IMR-90 (cell line): ENCODE data around the gene AFAP1L1. TPM values are rescaled to one million over a fixed set of nuclear protein-coding genes. Genes with fewer than 3 reads are reported as not detected.

ENCODE experiments used
- ATAC-seq: fragments of 200-7000 bp; cut with Tn5 transposase; 2 replicates; pipeline ENCODE4 v1.9.1; 2020; ENCODE audit warnings: low read depth, mild to moderate bottlenecking, moderate library complexity
- BruUV-seq: library from RNA; stranded (reverse); fragments of 400-500 nt; replicated peaks from 2 replicates; lab custom pipeline; 2021; lab: Mats Ljungman, UMichigan
- CTCF ChIA-PET: fragments of 300-600 bp; formaldehyde crosslinking; extraction: SDS; loops from one replicate; lab custom pipeline; 2021; ENCODE audit warnings: antibody characterized with exemption; lab: Yijun Ruan, JAX
- POLR2A ChIA-PET: fragments of 300-600 bp; sonication (Branson Sonifier 250); formaldehyde crosslinking; loops from one replicate; lab custom pipeline; 2022; ENCODE audit warnings: antibody characterized with exemption; ENCODE audit not compliant: unreplicated experiment; lab: Charles Lee
- DNase-seq: peaks from one replicate; pipeline ENCODE4 v3.0.0; 2013
- H2AFZ ChIP-seq: replicated peaks from 2 replicates; pipeline ENCODE3; 2013; ENCODE audit warnings: low read length, mild to moderate bottlenecking; ENCODE audit not compliant: poor library complexity
- H2AK5ac ChIP-seq: 2 replicates; pipeline ENCODE4 v1.6.1; 2013; ENCODE audit warnings: low read depth, low read length, inconsistent platforms
- H2AK9ac ChIP-seq: replicated peaks from 2 replicates; pipeline ENCODE3; 2013; ENCODE audit warnings: mild to moderate bottlenecking, low read depth, low read length, moderate library complexity; ENCODE audit not compliant: poor library complexity
- H2BK120ac ChIP-seq: 2 replicates; pipeline ENCODE4 v1.6.1; 2013; ENCODE audit warnings: low read depth, low read length, inconsistent platforms
- H2BK15ac ChIP-seq: 3 replicates; pipeline ENCODE4 v1.6.1; 2013; ENCODE audit warnings: low read depth, low read length, inconsistent platforms
- H2BK20ac ChIP-seq: 2 replicates; pipeline ENCODE4 v1.6.1; 2013; ENCODE audit warnings: low read depth, mild to moderate bottlenecking, inconsistent platforms, low read length, moderate library complexity
- H2BK5ac ChIP-seq: 2 replicates; pipeline ENCODE4 v1.6.1; 2013; ENCODE audit warnings: mild to moderate bottlenecking, low read depth, low read length, inconsistent platforms; ENCODE audit not compliant: poor library complexity, severe bottlenecking
- H3K14ac ChIP-seq: replicated peaks from 2 replicates; pipeline ENCODE4 v1.6.1; 2013; ENCODE audit warnings: low read depth, low read length, inconsistent platforms
- H3K18ac ChIP-seq: 2 replicates; pipeline ENCODE4 v1.6.1; 2013; ENCODE audit warnings: low read depth, low read length, control low read depth
- H3K23ac ChIP-seq: 2 replicates; pipeline ENCODE4 v1.6.1; 2013; ENCODE audit warnings: low read depth, low read length, inconsistent platforms
- H3K27ac ChIP-seq: 2 replicates; pipeline ENCODE4 v1.5.1; 2013; ENCODE audit warnings: mild to moderate bottlenecking, control low read depth, low read length; ENCODE audit not compliant: insufficient read depth
- H3K27me3 ChIP-seq: 2 replicates; pipeline ENCODE4 v1.6.1; 2013; ENCODE audit warnings: low read length; ENCODE audit not compliant: control insufficient read depth, insufficient read depth
- H3K36me3 ChIP-seq: 2 replicates; pipeline ENCODE4 v1.6.1; 2013; ENCODE audit warnings: low read length, mixed read lengths; ENCODE audit not compliant: control insufficient read depth, insufficient read depth
- H3K4ac ChIP-seq: 2 replicates; pipeline ENCODE4 v1.6.1; 2013; ENCODE audit warnings: low read depth, low read length, inconsistent platforms
- H3K4me1 ChIP-seq: 2 replicates; pipeline ENCODE4 v1.6.1; 2013; ENCODE audit warnings: low read length, mixed read lengths; ENCODE audit not compliant: control insufficient read depth, insufficient read depth
- H3K4me2 ChIP-seq: 2 replicates; pipeline ENCODE4 v1.6.1; 2013; ENCODE audit warnings: low read depth, mild to moderate bottlenecking, control low read depth, low read length, moderate library complexity
- H3K4me3 ChIP-seq: 2 replicates; pipeline ENCODE4 v1.5.1; 2013; ENCODE audit warnings: low read depth, mild to moderate bottlenecking, control low read depth, low read length, moderate library complexity; ENCODE audit not compliant: insufficient read depth
- H3K56ac ChIP-seq: 2 replicates; pipeline ENCODE4 v1.6.1; 2013; ENCODE audit warnings: low read length, inconsistent platforms; ENCODE audit not compliant: insufficient read depth; ENCODE audit errors: extremely low read depth
- H3K79me1 ChIP-seq, 2 experiments: 2 replicates each; pipeline ENCODE4 v1.6.1; 2013; ENCODE audit warnings: low read length in 2 of 2, inconsistent platforms in 1 of 2, low read depth in 1 of 2
- H3K9ac ChIP-seq: 2 replicates; pipeline ENCODE4 v1.6.1; 2013; ENCODE audit warnings: low read depth, low read length, control low read depth
- H3K9me1 ChIP-seq: 2 replicates; pipeline ENCODE4 v1.6.1; 2013; ENCODE audit warnings: low read length, inconsistent platforms; ENCODE audit not compliant: insufficient read depth
- H3K9me3 ChIP-seq: 2 replicates; pipeline ENCODE4 v1.6.1; 2013; ENCODE audit warnings: low read length; ENCODE audit not compliant: control insufficient read depth, insufficient read depth
- H4K20me1 ChIP-seq: 2 replicates; pipeline ENCODE4 v1.6.1; 2013; ENCODE audit warnings: low read length, inconsistent platforms; ENCODE audit not compliant: insufficient read depth
- H4K5ac ChIP-seq: 2 replicates; pipeline ENCODE4 v1.6.1; 2013; ENCODE audit warnings: mild to moderate bottlenecking, low read depth, low read length, control low read depth
- H4K8ac ChIP-seq, 2 experiments: 2 replicates each; pipeline ENCODE4 v1.6.1; 2013; ENCODE audit warnings: low read depth in 2 of 2, low read length in 2 of 2, control low read depth in 1 of 2, inconsistent platforms in 1 of 2
- H4K91ac ChIP-seq: 2 replicates; pipeline ENCODE4 v1.6.1; 2013; ENCODE audit warnings: low read depth, low read length, inconsistent platforms; ENCODE audit not compliant: insufficient read depth
- BHLHE40 ChIP-seq: fragments of 150-350 bp; IDR thresholded peaks from 2 replicates; pipeline ENCODE4 v1.6.1; 2016; ENCODE audit warnings: mild to moderate bottlenecking, low read depth, low read length
- CEBPB ChIP-seq: IDR thresholded peaks from 2 replicates; pipeline ENCODE4 v1.6.1; 2012; ENCODE audit warnings: low read depth, low read length, improper control_type of control experiment
- CHD1 ChIP-seq: IDR thresholded peaks from 2 replicates; pipeline ENCODE4 v1.6.1; 2012; ENCODE audit warnings: low read depth, low read length, improper control_type of control experiment
- FOS ChIP-seq: fragments of 150-350 bp; IDR thresholded peaks from 2 replicates; pipeline ENCODE4 v1.6.1; 2016; ENCODE audit warnings: low read depth, low read length
- MAFK ChIP-seq: IDR thresholded peaks from 2 replicates; pipeline ENCODE4 v1.6.1; 2012; ENCODE audit warnings: low read depth, low read length, improper control_type of control experiment
- MXI1 ChIP-seq: IDR thresholded peaks from 2 replicates; pipeline ENCODE4 v1.6.1; 2012; ENCODE audit warnings: low read depth, mild to moderate bottlenecking, low read length, moderate library complexity, borderline replicate concordance
- NFE2L2 ChIP-seq: fragments of 150-350 bp; IDR thresholded peaks from 2 replicates; pipeline ENCODE4 v1.6.1; 2016; ENCODE audit warnings: low read depth, mild to moderate bottlenecking, low read length
- POLR2A ChIP-seq: IDR thresholded peaks from 2 replicates; pipeline ENCODE4 v1.6.1; 2012; ENCODE audit warnings: mild to moderate bottlenecking, low read depth, low read length
- RCOR1 ChIP-seq: IDR thresholded peaks from 2 replicates; pipeline ENCODE4 v1.6.1; 2012; ENCODE audit warnings: mild to moderate bottlenecking, low read length, improper control_type of control experiment; ENCODE audit not compliant: insufficient replicate concordance
- RFX5 ChIP-seq: IDR thresholded peaks from 2 replicates; pipeline ENCODE4 v1.8.0; 2012; ENCODE audit warnings: low read depth, mild to moderate bottlenecking, low read length, moderate library complexity
- WGBS, 2 experiments: methylation state at CpG; one replicate each; pipeline versions ENCODE4 v1.1.5 to v1.1.7; 2013; ENCODE audit warnings: missing lambda C conversion rate in 2 of 2; ENCODE audit not compliant: insufficient read length in 1 of 2; ENCODE audit errors: extremely low coverage in 2 of 2; 5-methylcytosine and 5-hydroxymethylcytosine counted together
- dilution Hi-C: fragments of 300-500 bp; cut with HindIII; formaldehyde crosslinking; loops from one replicate; pipeline ENCODE4 v1.14.3; 2018; ENCODE audit warnings: low sequenced_read_pairs; ENCODE audit not compliant: unreplicated experiment
- in situ Hi-C: fragments of 300-500 bp; cut with MboI; formaldehyde crosslinking; loops from 3 replicates; pipeline ENCODE4 v1.14.3; 2019; ENCODE audit warnings: low sequenced_read_pairs, inconsistent platforms, mixed read lengths
- intact Hi-C: fragments of 100-400 bp; cut with micrococcal nuclease; formaldehyde crosslinking; loops from 2 replicates; pipeline ENCODE4 v1.10.0; 2022
- polyA plus RNA-seq, 3 experiments: library from polyadenylated mRNA; depleted of rRNA; stranded (reverse); fragments of >200 nt; gene quantifications; 2 replicates each; pipeline ENCODE4 v1.2.3, GENCODE V29; 2012; ENCODE audit warnings: low replicate concordance in 1 of 3
- total RNA-seq: library from RNA; depleted of rRNA; stranded (reverse); fragments of >200 nt; gene quantifications from 2 replicates; pipeline ENCODE4 v1.2.3, GENCODE V29; 2012
- TF ChIP-seq, protein P1 (sequence below): conservative IDR thresholded peaks from 2 replicates; pipeline ENCODE4 v1.5.1; 2012; ENCODE audit warnings: mild to moderate bottlenecking, low read depth, low read length, improper control_type of control experiment
- TF ChIP-seq, protein P2 (sequence below): fragments of 150-350 bp; IDR thresholded peaks from 2 replicates; pipeline ENCODE4 v1.6.1; 2016; ENCODE audit warnings: low read depth, mild to moderate bottlenecking, low read length, moderate library complexity, borderline replicate concordance
- TF ChIP-seq, protein P3 (sequence below): fragments of 150-350 bp; IDR thresholded peaks from 2 replicates; pipeline ENCODE4 v1.6.1; 2017; ENCODE audit warnings: mild to moderate bottlenecking, antibody characterized with exemption, low read length, low read depth

The AFAP1L1 gene
- total and polyA plus RNA-seq, 2 of the 4 experiments (the other 2 are of a cell fraction) = 3.3 to 5.7 TPM

DNA sequence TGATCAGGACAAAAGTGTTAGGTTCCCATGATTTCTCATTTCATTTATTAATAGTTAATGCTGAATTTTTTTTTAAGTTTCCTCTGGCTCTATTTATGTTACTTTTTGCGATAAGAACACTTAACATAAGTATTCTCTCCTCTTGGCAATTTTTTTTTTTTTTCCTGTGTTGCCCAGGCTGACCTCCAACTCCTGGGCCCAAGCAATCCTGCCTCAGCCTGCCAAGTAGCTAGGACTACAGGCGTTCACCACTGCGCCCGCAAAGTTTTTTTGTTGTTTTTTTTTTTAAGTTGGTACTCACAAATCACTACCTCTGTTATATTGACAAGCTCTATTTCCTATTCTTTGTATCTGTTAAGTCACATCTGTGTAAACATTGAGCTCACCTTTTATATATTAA, 80.5 kb downstream of the AFAP1L1 start:
- Histone ChIP-seq H4K20me1 (peaks cover 7% of the 10 kb centered on the region; the same call in 1 of the 2 replicates), H2AK5ac (no peak overlapping the region), H3K4me2 (no peak overlapping the region), H3K4me3 (no peak overlapping the region), H3K4me1 (no peaks in the 10 kb centered on the region), H4K5ac (no peak overlapping the region), H3K27me3 (no peaks in the 10 kb centered on the region), H3K56ac (no peak overlapping the region), H2BK20ac (no peak overlapping the region), H2BK120ac (no peak overlapping the region), H2BK5ac (no peak overlapping the region), H3K9me1 (peaks cover 3% of the 10 kb centered on the region; the same call in 1 of the 2 replicates), H3K9me3 (no peaks in the 10 kb centered on the region), H3K18ac (no peak overlapping the region), H2AK9ac (no peak overlapping the region), H3K14ac (no peak overlapping the region), H2BK15ac (no peak overlapping the region), H3K36me3 (peaks cover 36% of the 10 kb centered on the region), H4K91ac (no peak overlapping the region), H3K23ac (no peak overlapping the region), H3K9ac (no peak overlapping the region), H3K27ac (no peak overlapping the region), H4K8ac (no peak overlapping the region), H3K4ac (no peak overlapping the region), H3K79me1 (peaks cover 21 to 23% of the 10 kb centered on the region in 2 experiments), H2AFZ (no peak overlapping the region)
- intact Hi-C loops (no loop called here), dilution Hi-C loops (no loop called here), in situ Hi-C loops (no loop called here)
- ChIA-PET CTCF (no interaction called here), POLR2A (no interaction called here)
- DNase-seq = no peak
- TF ChIP-seq POLR2A (no peak), NFE2L2 (no peak), CHD1 (no peak), RCOR1 (no peak), MXI1 (no peak), MAFK (no peak), BHLHE40 (no peak), RFX5 (no peak), FOS (no peak), CEBPB (no peak)
- TF ChIP-seq, protein P1, sequence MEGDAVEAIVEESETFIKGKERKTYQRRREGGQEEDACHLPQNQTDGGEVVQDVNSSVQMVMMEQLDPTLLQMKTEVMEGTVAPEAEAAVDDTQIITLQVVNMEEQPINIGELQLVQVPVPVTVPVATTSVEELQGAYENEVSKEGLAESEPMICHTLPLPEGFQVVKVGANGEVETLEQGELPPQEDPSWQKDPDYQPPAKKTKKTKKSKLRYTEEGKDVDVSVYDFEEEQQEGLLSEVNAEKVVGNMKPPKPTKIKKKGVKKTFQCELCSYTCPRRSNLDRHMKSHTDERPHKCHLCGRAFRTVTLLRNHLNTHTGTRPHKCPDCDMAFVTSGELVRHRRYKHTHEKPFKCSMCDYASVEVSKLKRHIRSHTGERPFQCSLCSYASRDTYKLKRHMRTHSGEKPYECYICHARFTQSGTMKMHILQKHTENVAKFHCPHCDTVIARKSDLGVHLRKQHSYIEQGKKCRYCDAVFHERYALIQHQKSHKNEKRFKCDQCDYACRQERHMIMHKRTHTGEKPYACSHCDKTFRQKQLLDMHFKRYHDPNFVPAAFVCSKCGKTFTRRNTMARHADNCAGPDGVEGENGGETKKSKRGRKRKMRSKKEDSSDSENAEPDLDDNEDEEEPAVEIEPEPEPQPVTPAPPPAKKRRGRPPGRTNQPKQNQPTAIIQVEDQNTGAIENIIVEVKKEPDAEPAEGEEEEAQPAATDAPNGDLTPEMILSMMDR = no peak
- TF ChIP-seq, protein P2, sequence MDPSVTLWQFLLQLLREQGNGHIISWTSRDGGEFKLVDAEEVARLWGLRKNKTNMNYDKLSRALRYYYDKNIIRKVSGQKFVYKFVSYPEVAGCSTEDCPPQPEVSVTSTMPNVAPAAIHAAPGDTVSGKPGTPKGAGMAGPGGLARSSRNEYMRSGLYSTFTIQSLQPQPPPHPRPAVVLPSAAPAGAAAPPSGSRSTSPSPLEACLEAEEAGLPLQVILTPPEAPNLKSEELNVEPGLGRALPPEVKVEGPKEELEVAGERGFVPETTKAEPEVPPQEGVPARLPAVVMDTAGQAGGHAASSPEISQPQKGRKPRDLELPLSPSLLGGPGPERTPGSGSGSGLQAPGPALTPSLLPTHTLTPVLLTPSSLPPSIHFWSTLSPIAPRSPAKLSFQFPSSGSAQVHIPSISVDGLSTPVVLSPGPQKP = no peak
- TF ChIP-seq, protein P3, sequence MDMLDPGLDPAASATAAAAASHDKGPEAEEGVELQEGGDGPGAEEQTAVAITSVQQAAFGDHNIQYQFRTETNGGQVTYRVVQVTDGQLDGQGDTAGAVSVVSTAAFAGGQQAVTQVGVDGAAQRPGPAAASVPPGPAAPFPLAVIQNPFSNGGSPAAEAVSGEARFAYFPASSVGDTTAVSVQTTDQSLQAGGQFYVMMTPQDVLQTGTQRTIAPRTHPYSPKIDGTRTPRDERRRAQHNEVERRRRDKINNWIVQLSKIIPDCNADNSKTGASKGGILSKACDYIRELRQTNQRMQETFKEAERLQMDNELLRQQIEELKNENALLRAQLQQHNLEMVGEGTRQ = no peak
- no TSS peak for BruUV-seq
- no CpG with 5 or more reads among the region's 4 CpGs for WGBS, 2 experiments
- ATAC-seq = no peak
